SJSA1 (cell line): ENCODE measurements around the gene SUN3. TPM values are rescaled to one million over a fixed set of nuclear protein-coding genes. Genes with fewer than 3 reads are reported as not detected.

Experiments used
- DNase-seq, 2 experiments: peaks; one replicate each; pipeline ENCODE4 v3.0.0-alpha.2; 2015 to 2020; ENCODE audit warnings: low spot score in 2 of 2, low read depth in 1 of 2
- H3K27ac ChIP-seq: fragments of 250-450 bp; sonication (Bioruptor Pico); 2 replicates; pipeline ENCODE4 v1.5.1; 2020; ENCODE audit warnings: mild to moderate bottlenecking, moderate library complexity
- H3K27me3 ChIP-seq: fragments of 250-450 bp; sonication (Bioruptor Pico); replicated peaks from 2 replicates; pipeline ENCODE4 v1.5.1; 2020; ENCODE audit warnings: mild to moderate bottlenecking, moderate library complexity
- H3K36me3 ChIP-seq: fragments of 250-450 bp; sonication (Bioruptor Pico); 2 replicates; pipeline ENCODE4 v1.5.1; 2020; ENCODE audit warnings: mild to moderate bottlenecking
- H3K4me1 ChIP-seq: fragments of 250-450 bp; sonication (Bioruptor Pico); replicated peaks from 2 replicates; pipeline ENCODE4 v1.6.1; 2021; ENCODE audit warnings: mild to moderate bottlenecking
- H3K4me3 ChIP-seq: fragments of 250-450 bp; sonication (Bioruptor Pico); 2 replicates; pipeline ENCODE4 v1.5.1; 2020; ENCODE audit warnings: mild to moderate bottlenecking
- H3K9me3 ChIP-seq: fragments of 250-450 bp; sonication (Bioruptor Pico); replicated peaks from 2 replicates; pipeline ENCODE4 v1.5.1; 2020; ENCODE audit warnings: mild to moderate bottlenecking
- total RNA-seq: library from RNA; depleted of rRNA; stranded (reverse); fragments of >200 nt; shearing (Covaris generic); gene quantifications from 2 replicates; pipeline ENCODE4 v1.2.3, GENCODE V29; 2014

Gene SUN3
- total RNA-seq, 1 experiment from 2014 or later, result 24.4 TPM

DNA sequence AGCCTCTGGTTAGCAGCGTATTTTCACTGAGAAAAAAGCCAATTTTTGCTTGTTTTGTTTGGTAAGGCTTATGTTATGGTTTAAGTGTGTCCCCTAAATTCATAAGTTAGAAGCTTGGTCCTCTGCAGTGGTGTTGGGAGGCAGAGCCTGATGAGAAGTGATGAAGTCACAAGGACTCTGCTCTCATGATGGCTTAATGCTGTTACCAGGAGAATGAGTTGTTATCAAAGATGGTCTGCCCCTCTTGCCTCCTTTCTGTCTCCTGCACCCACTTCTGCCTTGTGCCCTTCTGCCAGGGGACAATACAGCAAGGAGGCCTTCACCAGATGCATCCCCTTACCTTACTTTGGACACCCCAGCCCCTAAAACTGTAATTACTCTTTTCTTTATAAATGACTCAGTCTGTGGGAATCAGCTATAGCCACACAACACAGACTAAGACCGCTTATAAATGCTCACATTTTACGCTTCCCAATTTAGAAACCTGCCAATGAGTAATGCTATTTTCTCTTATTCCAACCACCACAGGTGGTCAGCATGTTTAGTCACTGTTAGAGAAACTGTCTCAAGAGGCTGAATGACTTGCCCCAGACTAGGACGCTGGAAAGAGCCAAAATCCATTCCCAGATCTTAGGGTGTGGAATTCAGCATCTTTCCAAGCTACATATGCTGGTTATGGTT, 74.5 kb downstream of the SUN3 start:
- H3K4me1 ChIP-seq, result peaks cover 22% of the 10 kb centered on the region

DNA sequence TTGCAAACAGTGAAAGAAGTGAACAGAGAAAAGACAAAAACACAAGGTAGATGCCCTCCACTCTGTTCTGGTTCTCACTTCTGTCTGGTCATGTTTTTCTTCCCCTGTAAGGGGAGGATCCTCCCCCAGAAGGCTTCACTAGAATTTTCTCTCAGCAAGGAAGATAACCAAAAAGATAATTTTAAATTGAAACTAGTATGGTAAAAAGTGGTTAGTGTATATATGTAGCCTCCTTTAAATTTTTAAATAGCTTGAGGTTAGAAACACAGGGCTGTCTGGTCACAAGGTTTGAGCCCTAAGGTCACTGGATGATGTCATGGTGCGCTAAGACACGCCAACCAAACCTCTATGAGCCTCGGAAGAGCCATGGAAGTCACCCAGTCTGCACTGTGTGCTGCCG, 75.1 kb downstream of the SUN3 start:
- H3K4me1 ChIP-seq, result peaks cover 24% of the 10 kb centered on the region
- no peak overlapping the region for H3K4me3 ChIP-seq
- H3K27me3 ChIP-seq, result no peaks in the 10 kb centered on the region
- H3K9me3 ChIP-seq, result no peaks in the 10 kb centered on the region
- H3K27ac ChIP-seq, result no peak overlapping the region
- DNase-seq, result peak in 1 of 2 experiments; percentile 24
- H3K36me3 ChIP-seq, result peaks cover 43% of the 10 kb centered on the region

More for the DNA sequence above, 74.5 kb downstream of the SUN3 start:
- H3K27ac ChIP-seq, result no peak overlapping the region
- H3K27me3 ChIP-seq, result no peaks in the 10 kb centered on the region
- H3K4me3 ChIP-seq, result no peak overlapping the region
- no peak for DNase-seq
- H3K9me3 ChIP-seq, result no peaks in the 10 kb centered on the region
- peaks cover 43% of the 10 kb centered on the region for H3K36me3 ChIP-seq

DNA sequence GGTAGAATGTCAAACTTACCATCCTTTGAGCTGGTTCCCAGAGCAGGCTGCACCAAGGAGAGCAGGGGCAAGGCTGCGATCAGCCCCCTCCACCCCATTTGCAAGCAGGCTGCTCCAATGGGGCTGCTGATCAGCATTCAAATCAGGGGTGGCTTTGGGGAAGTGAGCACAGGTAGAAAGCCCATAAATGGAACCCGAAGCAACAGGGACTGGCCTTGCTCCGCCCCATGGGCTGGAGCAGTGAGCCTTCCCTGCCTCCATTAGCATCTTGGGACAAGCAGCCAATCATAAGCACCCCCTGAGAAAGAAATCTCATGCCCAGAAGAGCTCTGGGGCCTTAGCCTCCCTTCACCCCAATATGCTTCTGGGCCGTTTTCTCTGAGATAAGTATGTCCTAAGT, 76.7 kb downstream of the SUN3 start:
- no peaks in the 10 kb centered on the region for H3K27me3 ChIP-seq
- peaks cover 37% of the 10 kb centered on the region for H3K4me1 ChIP-seq
- DNase-seq, result no peak
- no peak overlapping the region for H3K4me3 ChIP-seq
- peaks cover 35% of the 10 kb centered on the region for H3K36me3 ChIP-seq
- no peak overlapping the region for H3K27ac ChIP-seq
- H3K9me3 ChIP-seq, result no peaks in the 10 kb centered on the region

DNA sequence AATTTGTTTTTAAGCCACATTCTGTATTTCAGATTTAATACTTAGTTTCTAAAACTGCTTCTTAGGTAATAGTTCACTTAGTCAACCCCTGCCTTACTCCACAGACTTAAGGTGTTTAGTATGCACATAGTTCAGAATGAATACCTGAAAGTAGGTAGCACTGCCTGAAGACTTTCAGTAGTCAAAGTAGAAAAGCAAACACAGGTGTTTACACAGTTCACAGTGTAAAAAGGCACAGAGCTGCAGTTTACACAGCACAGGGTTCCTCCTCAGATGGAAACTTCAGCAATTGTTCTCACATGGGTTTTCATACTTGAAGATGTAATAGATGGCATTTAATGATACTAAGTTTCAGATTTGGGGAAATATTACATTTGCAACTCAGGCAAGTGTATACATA, 77.5 kb downstream of the SUN3 start:
- peaks cover 45% of the 10 kb centered on the region for H3K4me1 ChIP-seq
- no peaks in the 10 kb centered on the region for H3K9me3 ChIP-seq
- H3K4me3 ChIP-seq, result no peak overlapping the region
- H3K27me3 ChIP-seq, result no peaks in the 10 kb centered on the region
- H3K27ac ChIP-seq, result no peak overlapping the region
- DNase-seq, result no peak
- peaks cover 26% of the 10 kb centered on the region for H3K36me3 ChIP-seq

DNA sequence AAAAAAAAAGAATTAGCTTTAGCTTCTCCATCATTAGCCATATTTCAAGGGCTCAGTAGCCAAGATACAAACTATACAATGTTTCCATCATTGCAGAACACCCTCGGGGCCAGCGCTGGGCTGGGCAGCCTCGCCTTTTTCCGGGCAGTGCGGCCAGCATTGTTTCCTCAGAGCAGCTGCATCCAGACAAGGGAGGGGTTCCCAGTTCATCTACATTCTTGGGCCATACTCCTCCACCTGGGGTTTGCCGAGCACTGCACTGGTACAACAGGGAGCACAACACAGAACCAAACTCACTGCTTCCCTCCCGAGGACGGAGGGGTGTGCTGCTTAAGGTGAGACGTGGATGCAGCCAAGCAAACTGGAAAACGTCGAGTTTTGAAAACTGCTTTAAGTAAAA, 78.2 kb downstream of the SUN3 start:
- H3K36me3 ChIP-seq, result peaks cover 20% of the 10 kb centered on the region
- no peak overlapping the region for H3K4me3 ChIP-seq
- no peaks in the 10 kb centered on the region for H3K27me3 ChIP-seq
- H3K9me3 ChIP-seq, result no peaks in the 10 kb centered on the region
- peaks cover 46% of the 10 kb centered on the region for H3K4me1 ChIP-seq
- DNase-seq, result no peak
- no peak overlapping the region for H3K27ac ChIP-seq

DNA sequence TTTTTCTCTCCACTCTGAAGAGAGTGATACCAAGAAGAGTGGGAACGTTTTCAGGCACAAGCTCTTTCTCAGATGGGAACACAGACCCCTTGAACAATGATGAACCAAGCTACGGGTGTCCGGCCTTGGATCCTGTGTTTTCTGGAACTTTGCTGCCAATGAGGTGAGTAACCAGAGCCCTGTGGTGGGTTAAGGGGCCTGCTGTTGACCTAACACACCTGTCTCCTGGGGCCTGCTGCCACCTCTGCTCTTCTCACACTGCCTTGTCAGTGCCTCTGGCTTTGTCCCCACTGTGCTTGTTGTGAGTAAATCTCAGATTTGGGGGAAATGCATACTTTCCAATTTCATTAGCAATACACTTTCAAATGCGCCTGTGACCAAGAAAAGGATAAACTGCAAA, 79.2 kb downstream of the SUN3 start:
- Histone ChIP-seq H3K27ac (no peak overlapping the region), H3K4me1 (peaks cover 42% of the 10 kb centered on the region), H3K36me3 (peaks cover 10% of the 10 kb centered on the region), H3K4me3 (no peak overlapping the region), H3K27me3 (no peaks in the 10 kb centered on the region), H3K9me3 (no peaks in the 10 kb centered on the region)
- DNase-seq, result peak in 1 of 2 experiments; percentile 16

DNA sequence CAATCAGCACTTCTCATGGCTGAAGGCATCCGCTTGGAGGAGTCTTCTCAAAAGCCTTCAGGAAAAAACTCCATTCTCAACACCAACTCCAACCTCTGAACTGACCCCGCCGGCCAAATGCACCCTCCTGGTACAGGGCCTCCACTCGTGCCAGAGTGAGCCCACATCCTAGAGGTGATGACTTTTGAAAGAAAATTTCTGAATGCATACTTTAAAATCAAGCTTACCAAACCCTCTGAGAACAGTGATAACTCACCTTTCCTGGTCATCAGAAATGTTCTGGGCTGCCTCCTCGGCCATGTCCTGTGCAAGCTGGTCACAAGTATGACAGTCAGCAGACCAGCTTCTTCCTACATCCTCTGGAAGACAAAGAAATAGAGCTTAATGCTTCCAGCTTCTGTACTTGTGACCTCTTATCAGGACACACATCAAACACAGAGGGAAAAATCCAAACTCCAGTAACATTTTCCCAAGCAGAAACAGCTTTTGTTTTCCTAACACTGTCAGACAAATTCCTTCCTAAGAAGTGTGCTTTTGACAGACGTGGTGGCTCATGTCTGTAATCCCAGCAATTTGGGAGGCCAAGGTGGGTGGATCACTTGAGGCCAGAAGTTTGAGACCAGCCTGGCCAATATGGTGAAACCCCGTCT, 80.6 kb downstream of the SUN3 start, which contains the start of gene PKD1L1:
Gene PKD1L1, minus strand, starts transcription at position 326 of the 650 bp plus-strand sequence. Its CDS starts 26 bp downstream, at position 300.
- Histone ChIP-seq H3K4me1 (peaks cover 38% of the 10 kb centered on the region), H3K9me3 (no peaks in the 10 kb centered on the region), H3K4me3 (no peak within 1 kb of the TSS)

DNA sequence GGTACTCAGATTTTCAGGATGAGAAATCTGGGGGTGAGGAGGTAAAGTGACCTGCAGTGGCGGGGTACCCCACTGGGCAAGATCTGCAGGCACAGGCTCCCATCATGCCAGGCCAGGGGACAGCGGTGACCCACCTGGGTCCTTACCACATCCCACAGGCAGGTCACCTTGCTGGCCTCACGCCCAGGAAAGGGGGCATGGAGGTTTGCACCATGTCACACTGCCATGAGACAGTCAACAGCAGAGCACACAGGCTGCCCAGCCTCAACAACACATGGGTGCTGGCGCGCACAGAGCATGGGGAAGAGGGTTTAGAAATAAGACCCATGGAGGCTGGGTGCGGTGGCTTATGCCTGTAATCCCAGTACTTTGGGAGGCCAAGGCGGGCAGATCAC, 81.6 kb downstream of the SUN3 start:
- H3K4me3 ChIP-seq, result no peak overlapping the region
- H3K36me3 ChIP-seq, result no peaks in the 10 kb centered on the region

More for the DNA sequence above, 80.6 kb downstream of the SUN3 start, which contains the start of gene PKD1L1:
- no peaks in the 10 kb centered on the region for H3K27me3 ChIP-seq
- no peaks in the 10 kb centered on the region; the same call in 1 of the 2 replicates for H3K36me3 ChIP-seq
- DNase-seq, result peak in 1 of 2 experiments; percentile 34
- H3K27ac ChIP-seq, result no peak within 1 kb of the TSS

DNA sequence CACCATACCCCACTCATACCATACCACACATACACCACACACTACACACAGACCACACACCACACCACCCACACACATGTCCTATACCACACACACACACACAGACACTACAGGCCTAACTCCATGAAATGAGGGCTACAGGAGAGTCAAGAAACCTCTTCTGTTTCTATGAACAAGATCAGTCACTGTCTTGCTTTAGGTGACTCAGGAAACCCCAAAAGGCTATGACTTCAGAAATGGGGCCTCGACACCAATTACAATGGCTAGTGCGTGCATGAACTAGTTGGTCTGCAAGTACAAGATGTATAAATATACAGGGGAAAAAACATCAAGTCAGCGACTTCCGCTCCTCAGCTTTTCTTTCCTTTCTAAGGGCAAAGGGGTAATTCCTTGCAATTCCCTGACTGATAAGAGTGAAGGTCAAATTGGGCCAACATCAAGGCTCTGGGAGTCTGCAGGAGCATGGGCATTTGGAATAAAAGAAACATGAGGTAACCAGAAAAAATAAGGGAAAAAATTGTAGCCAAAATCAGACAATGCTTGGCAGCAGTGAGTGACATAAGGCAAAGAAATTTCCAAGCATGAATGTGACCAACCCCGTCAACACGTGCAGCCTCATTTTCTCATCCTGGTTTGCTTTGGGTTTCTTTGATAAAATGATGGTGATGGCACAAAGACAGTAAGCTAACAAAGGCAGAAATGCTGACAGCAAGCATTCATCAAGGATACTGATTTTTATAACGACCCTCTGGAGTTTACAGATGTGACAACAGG, 82.1 kb downstream of the SUN3 start:
- Histone ChIP-seq H3K4me3 (no peak overlapping the region), H3K9me3 (no peaks in the 10 kb centered on the region), H3K36me3 (no peaks in the 10 kb centered on the region), H3K4me1 (peaks cover 41% of the 10 kb centered on the region), H3K27me3 (no peaks in the 10 kb centered on the region), H3K27ac (0 out of 2 replicates have a peak overlapping the region, but pooled peaks have one; percentile 26)
- no peak for DNase-seq

More for the DNA sequence above, 81.6 kb downstream of the SUN3 start:
- Histone ChIP-seq H3K9me3 (no peaks in the 10 kb centered on the region), H3K27ac (no peak overlapping the region), H3K4me1 (peaks cover 38% of the 10 kb centered on the region), H3K27me3 (no peaks in the 10 kb centered on the region)
- DNase-seq, result no peak

DNA sequence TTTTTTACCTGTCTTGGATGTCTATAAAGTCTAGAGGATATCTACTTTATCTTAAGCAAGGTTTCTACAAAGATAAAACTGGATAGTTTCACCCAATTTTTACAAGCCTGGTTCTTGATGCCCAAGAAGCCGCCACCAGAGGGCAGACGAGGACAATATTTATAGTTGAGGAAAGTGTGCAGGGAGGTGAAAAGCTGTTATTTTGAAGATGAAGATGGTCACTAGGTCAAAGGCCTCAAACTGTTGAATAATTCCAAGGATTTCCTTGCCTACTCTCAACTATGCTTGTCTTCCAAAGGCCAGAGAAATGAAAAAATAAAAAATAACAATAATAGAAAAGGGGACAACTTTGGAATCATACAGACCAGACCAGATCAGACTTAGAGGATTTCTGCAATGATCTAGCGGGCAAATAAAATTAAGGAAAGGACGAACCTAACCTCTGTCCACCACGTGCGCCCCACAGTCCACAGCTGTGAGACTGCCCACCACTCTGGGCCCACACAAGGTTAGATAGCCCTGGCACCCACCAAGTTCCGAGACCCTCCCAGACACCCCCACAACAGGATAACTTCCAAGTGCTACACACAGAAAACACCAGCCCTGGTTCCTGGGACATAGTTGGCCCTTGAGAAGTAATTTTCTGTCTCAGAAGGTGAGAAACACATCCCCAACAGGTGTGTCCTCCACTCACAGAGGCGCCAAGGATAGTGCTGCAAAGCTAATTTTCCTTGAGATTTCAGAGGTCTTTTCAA, 83.5 kb downstream of the SUN3 start:
- Histone ChIP-seq H3K27me3 (no peaks in the 10 kb centered on the region), H3K4me3 (no peak overlapping the region), H3K27ac (no peak overlapping the region), H3K4me1 (peaks cover 42% of the 10 kb centered on the region), H3K36me3 (no peaks in the 10 kb centered on the region), H3K9me3 (no peaks in the 10 kb centered on the region)
- peak; percentile 58 to 73 for DNase-seq

DNA sequence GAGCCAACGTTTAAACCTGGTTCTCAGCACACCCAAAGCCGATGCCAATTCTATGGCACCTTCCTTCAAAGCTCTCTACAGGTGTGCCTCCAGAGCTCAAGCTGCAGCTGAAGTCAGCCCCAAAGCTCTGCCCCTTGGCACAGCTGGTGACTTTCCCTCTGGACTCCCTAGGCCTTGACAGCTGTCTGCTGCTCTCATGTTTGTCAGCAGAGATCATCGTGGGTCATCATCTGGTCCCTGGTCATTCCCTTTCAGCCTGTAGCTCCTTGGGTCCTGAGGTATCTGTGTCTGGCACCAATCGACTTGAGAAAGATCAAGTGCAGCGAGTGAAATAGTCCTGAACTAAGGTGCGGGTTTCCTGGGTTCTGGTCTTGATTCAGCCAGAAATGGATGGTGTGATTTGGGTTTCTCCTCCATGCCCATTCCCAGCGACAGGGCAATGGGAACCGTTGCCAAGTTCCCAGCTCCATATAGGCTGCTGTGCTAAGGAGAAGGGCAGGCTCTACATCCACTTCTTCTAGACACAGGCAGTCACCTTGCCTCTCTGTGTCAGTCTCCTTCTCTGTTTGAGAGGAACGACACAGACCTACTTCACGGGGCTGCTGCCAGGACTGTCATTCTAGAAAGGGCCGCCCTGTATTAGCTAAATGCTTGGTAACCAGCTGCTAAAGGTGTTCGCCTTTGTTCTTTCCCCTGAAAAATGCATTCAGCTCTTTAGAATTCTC, 84.2 kb downstream of the SUN3 start:
- peak in 1 of 2 experiments; percentile 22 for DNase-seq
- Histone ChIP-seq H3K36me3 (no peaks in the 10 kb centered on the region), H3K4me3 (no peak overlapping the region), H3K27me3 (no peaks in the 10 kb centered on the region), H3K4me1 (peaks cover 47% of the 10 kb centered on the region), H3K9me3 (no peaks in the 10 kb centered on the region), H3K27ac (no peak overlapping the region)

DNA sequence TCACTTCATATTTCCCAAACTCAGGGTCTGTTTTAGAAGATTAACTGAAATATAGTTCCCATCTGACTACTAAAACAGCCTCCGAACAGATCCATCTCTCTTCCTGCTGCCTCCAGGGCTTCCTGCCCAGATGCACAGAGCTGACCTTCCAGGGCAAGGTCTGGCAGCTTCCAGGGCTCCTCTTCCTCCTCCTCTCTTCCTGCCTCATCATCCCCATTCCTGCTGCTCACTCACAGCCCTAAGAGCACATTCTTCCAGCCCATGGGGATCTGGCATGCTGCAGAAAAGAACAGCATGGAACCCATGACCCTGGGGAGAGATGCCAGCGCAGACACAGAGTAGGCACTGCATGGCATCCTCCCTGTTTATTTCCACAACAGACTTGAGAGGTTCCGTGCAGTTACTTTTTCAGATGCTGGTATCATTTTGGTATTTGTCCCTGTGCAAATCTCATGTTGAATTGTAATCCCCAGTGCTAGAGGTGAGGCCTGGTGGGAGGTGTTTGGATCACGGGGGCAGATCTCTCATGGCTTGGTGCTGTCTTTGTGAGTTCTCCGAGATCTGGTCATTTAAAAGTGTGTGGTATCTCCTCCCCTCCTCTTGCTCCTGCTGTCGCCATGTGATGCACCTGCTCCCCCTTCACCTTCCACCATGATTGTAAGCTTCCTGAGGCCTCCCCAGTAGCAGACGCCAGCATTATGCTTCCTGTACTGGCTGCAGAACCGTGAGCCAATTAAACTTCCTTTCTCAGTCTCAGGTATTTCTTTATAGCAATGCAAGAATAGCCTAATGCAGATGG, 85.0 kb downstream of the SUN3 start:
- Histone ChIP-seq H3K4me3 (no peak overlapping the region), H3K4me1 (peaks cover 46% of the 10 kb centered on the region), H3K27me3 (no peaks in the 10 kb centered on the region), H3K36me3 (no peaks in the 10 kb centered on the region), H3K9me3 (no peaks in the 10 kb centered on the region), H3K27ac (no peak overlapping the region)
- peak in 1 of 2 experiments; percentile 18 for DNase-seq
